Mesenteric fat pad (tissue), 1 donor: Measurements from ENCODE around the gene HVCN1. TPM values are rescaled to one million over a fixed set of nuclear protein-coding genes. Genes with fewer than 3 reads are reported as not detected.

Experiments
- DNase-seq: peaks from one replicate; pipeline ENCODE4 v3.0.0-alpha.2; 2020; ENCODE audit warnings: low spot score
- total RNA-seq: library from RNA; stranded (reverse); fragmentation: NEBNext Ultra II Directional; extraction: Animal tissue kit (Norgen Biotek cat#: 25700); gene quantifications from one replicate; pipeline ENCODE4 v1.2.1, GENCODE V29; 2021
- donor health status: DM: yes; HTN: yes; CAD: no.

Gene HVCN1
- total RNA-seq, 1 donor from 2014 or later, result 4.2 TPM

GRCh38 chr12:110699591-110700445 lies 10.9 kb upstream of the HVCN1 start:
- peak; percentile 71 for DNase-seq

GRCh38 chr12:110698171-110698902 lies 9.4 kb upstream of the HVCN1 start:
- DNase-seq, result peak; percentile 90

- no peak for DNase-seq
Measured at GRCh38 chr12:110697236-110697635, 8.3 kb upstream of the HVCN1 start.

- peak; percentile 20 for DNase-seq
Measured at GRCh38 chr12:110696283-110696682, 7.4 kb upstream of the HVCN1 start.

GRCh38 chr12:110694330-110694901 lies 5.5 kb upstream of the HVCN1 start:
- no peak for DNase-seq

GRCh38 chr12:110693731-110694130 lies 4.8 kb upstream of the HVCN1 start:
- no peak for DNase-seq

GRCh38 chr12:110690127-110690430 lies 1.2 kb upstream of the HVCN1 start:
- DNase-seq, result no peak

GRCh38 chr12:110689281-110690126 lies 589 bp upstream of the HVCN1 start:
- DNase-seq, result no peak

GRCh38 chr12:110687396-110688169 lies 1.3 kb downstream of the HVCN1 start:
- DNase-seq, result no peak

- no peak for DNase-seq
Measured at GRCh38 chr12:110686294-110686903, 2.5 kb downstream of the HVCN1 start.

GRCh38 chr12:110684312-110684836 lies 4.5 kb downstream of the HVCN1 start:
- DNase-seq, result no peak

- no peak for DNase-seq
Measured at GRCh38 chr12:110683888-110684287, 5.0 kb downstream of the HVCN1 start.

- DNase-seq, result no peak
Measured at GRCh38 chr12:110680032-110680431, 8.9 kb downstream of the HVCN1 start.

GRCh38 chr12:110679201-110679600 lies 9.7 kb downstream of the HVCN1 start:
- no peak for DNase-seq

- no peak for DNase-seq
Measured at GRCh38 chr12:110677982-110678381, 10.9 kb downstream of the HVCN1 start.

- no peak for DNase-seq
Measured at GRCh38 chr12:110677206-110677911, 11.6 kb downstream of the HVCN1 start.

GRCh38 chr12:110676171-110676570 lies 12.7 kb downstream of the HVCN1 start:
- DNase-seq, result no peak

GRCh38 chr12:110670161-110670701 lies 18.7 kb downstream of the HVCN1 start:
- DNase-seq, result no peak

- no peak for DNase-seq
Measured at GRCh38 chr12:110669193-110669502, 19.8 kb downstream of the HVCN1 start.
